IMR-90 (cell line): ENCODE results near the gene MBIP. TPM values are rescaled to one million over a fixed set of nuclear protein-coding genes. Genes with fewer than 3 reads are reported as not detected.

Experiments
- ATAC-seq: fragments of 200-7000 bp; cut with Tn5 transposase; 2 replicates; pipeline ENCODE4 v1.9.1; 2020; ENCODE audit warnings: low read depth, mild to moderate bottlenecking, moderate library complexity
- BruUV-seq: library from RNA; stranded (reverse); fragments of 400-500 nt; replicated peaks from 2 replicates; lab custom pipeline; 2021; lab: Mats Ljungman, UMichigan
- CTCF ChIA-PET: fragments of 300-600 bp; formaldehyde crosslinking; extraction: SDS; loops from one replicate; lab custom pipeline; 2021; ENCODE audit warnings: antibody characterized with exemption; lab: Yijun Ruan, JAX
- POLR2A ChIA-PET: fragments of 300-600 bp; sonication (Branson Sonifier 250); formaldehyde crosslinking; loops from one replicate; lab custom pipeline; 2022; ENCODE audit warnings: antibody characterized with exemption; ENCODE audit not compliant: unreplicated experiment; lab: Charles Lee
- DNase-seq: peaks from one replicate; pipeline ENCODE4 v3.0.0; 2013
- H2AFZ ChIP-seq: replicated peaks from 2 replicates; pipeline ENCODE3; 2013; ENCODE audit warnings: low read length, mild to moderate bottlenecking; ENCODE audit not compliant: poor library complexity
- H2AK5ac ChIP-seq: 2 replicates; pipeline ENCODE4 v1.6.1; 2013; ENCODE audit warnings: low read depth, low read length, inconsistent platforms
- H2AK9ac ChIP-seq: replicated peaks from 2 replicates; pipeline ENCODE3; 2013; ENCODE audit warnings: mild to moderate bottlenecking, low read depth, low read length, moderate library complexity; ENCODE audit not compliant: poor library complexity
- H2BK120ac ChIP-seq: 2 replicates; pipeline ENCODE4 v1.6.1; 2013; ENCODE audit warnings: low read depth, low read length, inconsistent platforms
- H2BK15ac ChIP-seq: 3 replicates; pipeline ENCODE4 v1.6.1; 2013; ENCODE audit warnings: low read depth, low read length, inconsistent platforms
- H2BK20ac ChIP-seq: 2 replicates; pipeline ENCODE4 v1.6.1; 2013; ENCODE audit warnings: low read depth, mild to moderate bottlenecking, inconsistent platforms, low read length, moderate library complexity
- H2BK5ac ChIP-seq: 2 replicates; pipeline ENCODE4 v1.6.1; 2013; ENCODE audit warnings: mild to moderate bottlenecking, low read depth, low read length, inconsistent platforms; ENCODE audit not compliant: poor library complexity, severe bottlenecking
- H3K14ac ChIP-seq: replicated peaks from 2 replicates; pipeline ENCODE4 v1.6.1; 2013; ENCODE audit warnings: low read depth, low read length, inconsistent platforms
- H3K18ac ChIP-seq: 2 replicates; pipeline ENCODE4 v1.6.1; 2013; ENCODE audit warnings: low read depth, low read length, control low read depth
- H3K23ac ChIP-seq: 2 replicates; pipeline ENCODE4 v1.6.1; 2013; ENCODE audit warnings: low read depth, low read length, inconsistent platforms
- H3K27ac ChIP-seq: 2 replicates; pipeline ENCODE4 v1.5.1; 2013; ENCODE audit warnings: mild to moderate bottlenecking, control low read depth, low read length; ENCODE audit not compliant: insufficient read depth
- H3K27me3 ChIP-seq: 2 replicates; pipeline ENCODE4 v1.6.1; 2013; ENCODE audit warnings: low read length; ENCODE audit not compliant: control insufficient read depth, insufficient read depth
- H3K36me3 ChIP-seq: 2 replicates; pipeline ENCODE4 v1.6.1; 2013; ENCODE audit warnings: low read length, mixed read lengths; ENCODE audit not compliant: control insufficient read depth, insufficient read depth
- H3K4ac ChIP-seq: 2 replicates; pipeline ENCODE4 v1.6.1; 2013; ENCODE audit warnings: low read depth, low read length, inconsistent platforms
- H3K4me1 ChIP-seq: 2 replicates; pipeline ENCODE4 v1.6.1; 2013; ENCODE audit warnings: low read length, mixed read lengths; ENCODE audit not compliant: control insufficient read depth, insufficient read depth
- H3K4me2 ChIP-seq: 2 replicates; pipeline ENCODE4 v1.6.1; 2013; ENCODE audit warnings: low read depth, mild to moderate bottlenecking, control low read depth, low read length, moderate library complexity
- H3K4me3 ChIP-seq: 2 replicates; pipeline ENCODE4 v1.5.1; 2013; ENCODE audit warnings: low read depth, mild to moderate bottlenecking, control low read depth, low read length, moderate library complexity; ENCODE audit not compliant: insufficient read depth
- H3K56ac ChIP-seq: 2 replicates; pipeline ENCODE4 v1.6.1; 2013; ENCODE audit warnings: low read length, inconsistent platforms; ENCODE audit not compliant: insufficient read depth; ENCODE audit errors: extremely low read depth
- H3K79me1 ChIP-seq, 2 experiments: 2 replicates each; pipeline ENCODE4 v1.6.1; 2013; ENCODE audit warnings: low read length in 2 of 2, inconsistent platforms in 1 of 2, low read depth in 1 of 2
- H3K9ac ChIP-seq: 2 replicates; pipeline ENCODE4 v1.6.1; 2013; ENCODE audit warnings: low read depth, low read length, control low read depth
- H3K9me1 ChIP-seq: 2 replicates; pipeline ENCODE4 v1.6.1; 2013; ENCODE audit warnings: low read length, inconsistent platforms; ENCODE audit not compliant: insufficient read depth
- H3K9me3 ChIP-seq: 2 replicates; pipeline ENCODE4 v1.6.1; 2013; ENCODE audit warnings: low read length; ENCODE audit not compliant: control insufficient read depth, insufficient read depth
- H4K20me1 ChIP-seq: 2 replicates; pipeline ENCODE4 v1.6.1; 2013; ENCODE audit warnings: low read length, inconsistent platforms; ENCODE audit not compliant: insufficient read depth
- H4K5ac ChIP-seq: 2 replicates; pipeline ENCODE4 v1.6.1; 2013; ENCODE audit warnings: mild to moderate bottlenecking, low read depth, low read length, control low read depth
- H4K8ac ChIP-seq, 2 experiments: 2 replicates each; pipeline ENCODE4 v1.6.1; 2013; ENCODE audit warnings: low read depth in 2 of 2, low read length in 2 of 2, control low read depth in 1 of 2, inconsistent platforms in 1 of 2
- H4K91ac ChIP-seq: 2 replicates; pipeline ENCODE4 v1.6.1; 2013; ENCODE audit warnings: low read depth, low read length, inconsistent platforms; ENCODE audit not compliant: insufficient read depth
- BHLHE40 ChIP-seq: fragments of 150-350 bp; IDR thresholded peaks from 2 replicates; pipeline ENCODE4 v1.6.1; 2016; ENCODE audit warnings: mild to moderate bottlenecking, low read depth, low read length
- RAD21 ChIP-seq: IDR thresholded peaks from 2 replicates; pipeline ENCODE4 v1.6.1; 2012; ENCODE audit warnings: low read length, improper control_type of control experiment
- RCOR1 ChIP-seq: IDR thresholded peaks from 2 replicates; pipeline ENCODE4 v1.6.1; 2012; ENCODE audit warnings: mild to moderate bottlenecking, low read length, improper control_type of control experiment; ENCODE audit not compliant: insufficient replicate concordance
- dilution Hi-C: fragments of 300-500 bp; cut with HindIII; formaldehyde crosslinking; loops from one replicate; pipeline ENCODE4 v1.14.3; 2018; ENCODE audit warnings: low sequenced_read_pairs; ENCODE audit not compliant: unreplicated experiment
- in situ Hi-C: fragments of 300-500 bp; cut with MboI; formaldehyde crosslinking; loops from 3 replicates; pipeline ENCODE4 v1.14.3; 2019; ENCODE audit warnings: low sequenced_read_pairs, inconsistent platforms, mixed read lengths
- intact Hi-C: fragments of 100-400 bp; cut with micrococcal nuclease; formaldehyde crosslinking; loops from 2 replicates; pipeline ENCODE4 v1.10.0; 2022
- polyA plus RNA-seq, 3 experiments: library from polyadenylated mRNA; depleted of rRNA; stranded (reverse); fragments of >200 nt; gene quantifications; 2 replicates each; pipeline ENCODE4 v1.2.3, GENCODE V29; 2012; ENCODE audit warnings: low replicate concordance in 1 of 3
- total RNA-seq: library from RNA; depleted of rRNA; stranded (reverse); fragments of >200 nt; gene quantifications from 2 replicates; pipeline ENCODE4 v1.2.3, GENCODE V29; 2012
- TF ChIP-seq, protein P1 (sequence below): fragments of 150-350 bp; IDR thresholded peaks from 2 replicates; pipeline ENCODE4 v1.6.1; 2017; ENCODE audit warnings: mild to moderate bottlenecking, antibody characterized with exemption, low read length, low read depth

Gene MBIP
- total and polyA plus RNA-seq, 2 of the 4 experiments (the other 2 are of a cell fraction), result 9.3 to 17.4 TPM

DNA sequence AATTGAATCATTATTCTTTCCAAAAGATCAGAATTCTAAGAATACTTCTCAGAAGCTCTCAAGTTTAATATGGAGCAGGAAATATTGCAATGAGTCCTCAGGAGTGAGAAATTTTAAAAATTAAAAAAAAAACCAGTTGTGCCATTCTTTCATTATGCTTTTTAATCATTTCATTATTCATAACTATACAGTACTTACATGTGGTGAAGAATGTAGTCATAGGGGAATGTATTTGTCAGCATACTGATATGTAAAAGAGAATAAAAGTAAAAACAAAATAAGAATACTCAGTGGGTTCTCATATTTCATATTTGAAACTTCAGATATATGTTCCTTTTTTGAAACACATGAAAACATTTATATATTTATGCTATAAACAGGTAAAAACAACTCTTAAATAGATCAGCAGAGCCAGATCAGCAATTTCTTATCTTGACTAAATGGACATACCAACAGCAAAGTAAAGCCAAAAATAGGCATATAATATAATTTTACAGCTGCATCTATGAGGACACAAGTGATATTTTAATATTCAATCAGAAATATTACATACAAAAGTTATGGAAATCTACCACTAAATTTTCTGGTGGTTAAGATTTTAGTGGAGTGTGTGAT is 19.9 kb upstream of the MBIP start:
- Histone ChIP-seq H3K36me3 (no peaks in the 10 kb centered on the region), H2BK5ac (no peak overlapping the region), H3K56ac (no peak overlapping the region), H3K79me1 (no peaks in the 10 kb centered on the region), H2BK120ac (no peak overlapping the region), H3K9ac (no peak overlapping the region), H3K4me2 (no peak overlapping the region), H2AK5ac (no peak overlapping the region), H2BK20ac (no peak overlapping the region), H3K27me3 (no peaks in the 10 kb centered on the region; the same call in 1 of the 2 replicates), H3K4me1 (no peaks in the 10 kb centered on the region), H3K27ac (no peak overlapping the region), H2AK9ac (no peak overlapping the region), H3K18ac (no peak overlapping the region), H4K20me1 (no peaks in the 10 kb centered on the region), H4K91ac (no peak overlapping the region), H2AFZ (no peak overlapping the region), H3K4me3 (no peak overlapping the region), H4K8ac (no peak overlapping the region), H3K4ac (no peak overlapping the region), H2BK15ac (no peak overlapping the region), H3K14ac (no peak overlapping the region), H3K9me3 (no peaks in the 10 kb centered on the region), H3K23ac (no peak overlapping the region), H4K5ac (no peak overlapping the region), H3K9me1 (no peaks in the 10 kb centered on the region)
- CTCF ChIA-PET, result no interaction called here
- no peak for ATAC-seq
- intact Hi-C loops (no loop called here), dilution Hi-C loops (no loop called here), in situ Hi-C loops (no loop called here)
- TF ChIP-seq, protein P1, sequence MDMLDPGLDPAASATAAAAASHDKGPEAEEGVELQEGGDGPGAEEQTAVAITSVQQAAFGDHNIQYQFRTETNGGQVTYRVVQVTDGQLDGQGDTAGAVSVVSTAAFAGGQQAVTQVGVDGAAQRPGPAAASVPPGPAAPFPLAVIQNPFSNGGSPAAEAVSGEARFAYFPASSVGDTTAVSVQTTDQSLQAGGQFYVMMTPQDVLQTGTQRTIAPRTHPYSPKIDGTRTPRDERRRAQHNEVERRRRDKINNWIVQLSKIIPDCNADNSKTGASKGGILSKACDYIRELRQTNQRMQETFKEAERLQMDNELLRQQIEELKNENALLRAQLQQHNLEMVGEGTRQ, result no peak
- TF ChIP-seq RCOR1 (no peak), RAD21 (no peak), BHLHE40 (no peak)
- DNase-seq, result no peak
- no TSS peak for BruUV-seq
- POLR2A ChIA-PET, result no interaction called here
